UCSD-AML1 (cell line): ENCODE results near the gene FRAS1.
A peak's percentile ranks its signal among the peaks of the same experiment; 100 is the strongest.
"Not testable (repeated sequence)": the region's sequence is repeated elsewhere in the genome, so short reads cannot be mapped to it uniquely, and the experiment has no call there.

Experiments used
- DNase-seq: peaks from one replicate; lab custom pipeline; 2025; ENCODE audit not compliant: unreplicated experiment; lab: John Stamatoyannopoulos, UW

Gene FRAS1

DNA sequence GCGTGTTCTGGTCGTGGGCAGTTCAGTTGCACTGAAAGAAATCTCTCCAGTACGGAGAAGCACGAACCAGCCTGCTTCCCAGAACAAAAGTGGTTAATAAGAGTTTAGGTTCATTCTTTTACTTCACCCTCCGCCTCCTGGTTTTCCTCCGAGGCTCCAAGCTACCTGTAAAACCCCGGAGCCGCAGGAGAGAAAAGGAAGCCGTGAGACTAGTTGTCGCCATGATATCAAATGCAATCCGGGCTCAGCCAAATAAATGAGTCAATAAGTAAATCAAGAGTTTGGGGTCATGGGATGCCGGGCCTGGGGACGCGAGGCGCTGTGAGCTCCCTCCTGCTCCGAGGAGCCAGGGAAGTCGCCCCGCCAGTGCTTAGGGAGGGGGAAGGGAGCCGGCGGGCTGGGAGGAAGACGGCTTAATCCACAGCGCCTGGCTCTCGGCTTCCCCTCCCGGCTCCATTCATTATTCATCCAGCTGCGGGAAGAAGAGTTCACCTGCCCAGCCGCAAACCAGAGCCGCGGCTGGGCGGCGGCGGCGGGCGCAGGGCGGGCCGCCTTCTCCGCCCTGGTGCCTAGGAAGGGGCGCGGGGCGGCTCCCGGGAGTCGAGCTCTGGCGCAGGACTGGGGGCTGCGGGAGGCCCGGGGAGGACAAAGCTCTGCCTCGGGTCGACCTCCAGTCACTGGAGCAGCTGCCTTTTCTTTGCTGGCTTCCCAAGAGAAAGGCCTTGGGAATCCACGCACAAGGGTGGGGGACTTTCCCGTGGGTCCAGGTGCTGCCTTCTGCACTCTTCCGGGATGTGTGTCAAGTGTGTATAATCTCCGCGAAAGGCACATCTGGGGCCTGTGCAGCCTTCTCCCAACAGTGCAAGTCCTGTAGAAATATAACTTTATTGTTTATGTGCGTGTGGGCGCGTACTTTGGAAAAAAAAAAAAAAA lies 1.7 kb downstream of the FRAS1 start:
- peak; percentile 18 for DNase-seq

DNA sequence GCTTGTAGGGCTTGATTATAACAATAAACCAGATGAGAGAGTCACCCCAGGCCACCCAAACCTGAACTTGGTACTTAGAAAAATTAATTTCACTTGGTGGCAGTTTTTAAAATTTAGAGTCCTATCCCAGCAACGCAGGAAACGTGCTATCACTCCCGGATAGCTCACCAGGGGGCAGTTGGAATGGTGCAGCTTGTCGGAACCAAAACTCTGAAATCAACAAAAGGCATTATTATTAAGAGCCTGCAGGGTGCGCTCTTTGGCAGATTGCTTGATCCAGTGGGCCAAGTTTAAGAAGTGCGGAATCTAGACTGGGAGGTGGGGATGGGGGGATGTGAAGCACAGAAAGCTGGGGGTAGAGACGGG lies 2.4 kb downstream of the FRAS1 start:
- DNase-seq: peak; percentile 18

DNA sequence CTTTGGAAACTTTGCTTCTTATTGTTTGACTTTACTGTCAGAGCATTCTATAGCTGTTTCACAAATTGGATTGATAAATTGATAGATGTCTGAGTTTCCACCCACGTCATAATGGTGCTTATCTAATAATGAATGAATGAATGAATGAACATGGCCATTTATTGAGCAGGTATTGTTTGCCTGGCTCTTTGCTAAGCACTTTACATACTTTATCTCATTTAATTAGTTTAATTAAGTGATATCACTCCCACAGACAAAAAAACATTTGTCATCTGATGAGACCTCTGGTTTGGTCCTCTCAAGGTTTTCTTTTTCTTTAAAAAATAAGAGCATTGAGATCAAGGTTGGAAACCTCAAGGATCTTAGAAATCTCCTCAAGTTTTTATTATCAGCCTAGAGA lies 2.8 kb downstream of the FRAS1 start:
- DNase-seq: no peak

DNA sequence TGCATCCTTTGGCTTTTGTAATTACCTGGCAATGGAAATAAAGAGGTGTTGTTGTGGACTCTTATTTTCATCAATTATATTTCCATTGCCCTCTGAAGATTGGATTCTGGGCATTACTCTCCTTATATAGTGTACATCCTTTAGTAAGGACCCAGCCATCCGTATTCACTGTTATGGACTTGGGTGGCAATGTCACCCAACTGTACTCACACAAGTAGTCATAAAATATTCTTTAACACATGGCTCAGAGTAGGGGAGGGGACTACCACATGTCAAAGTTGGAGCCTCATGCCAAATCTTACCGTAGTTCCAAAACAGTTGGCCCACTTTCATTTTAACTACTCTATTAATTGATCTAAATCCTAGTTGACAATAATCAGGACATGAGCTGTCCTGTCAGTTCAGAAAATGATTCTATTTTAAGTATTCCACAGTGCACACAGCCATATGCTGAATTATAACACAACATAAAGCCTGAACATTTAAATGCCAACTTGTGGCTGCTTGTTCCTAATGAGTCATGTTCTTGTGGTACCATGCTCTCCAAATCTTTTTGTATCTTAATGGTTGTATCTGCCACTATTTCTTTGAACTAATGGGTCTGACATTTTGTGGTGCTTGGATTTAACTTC lies 4.9 kb downstream of the FRAS1 start:
- DNase-seq: no peak

DNA sequence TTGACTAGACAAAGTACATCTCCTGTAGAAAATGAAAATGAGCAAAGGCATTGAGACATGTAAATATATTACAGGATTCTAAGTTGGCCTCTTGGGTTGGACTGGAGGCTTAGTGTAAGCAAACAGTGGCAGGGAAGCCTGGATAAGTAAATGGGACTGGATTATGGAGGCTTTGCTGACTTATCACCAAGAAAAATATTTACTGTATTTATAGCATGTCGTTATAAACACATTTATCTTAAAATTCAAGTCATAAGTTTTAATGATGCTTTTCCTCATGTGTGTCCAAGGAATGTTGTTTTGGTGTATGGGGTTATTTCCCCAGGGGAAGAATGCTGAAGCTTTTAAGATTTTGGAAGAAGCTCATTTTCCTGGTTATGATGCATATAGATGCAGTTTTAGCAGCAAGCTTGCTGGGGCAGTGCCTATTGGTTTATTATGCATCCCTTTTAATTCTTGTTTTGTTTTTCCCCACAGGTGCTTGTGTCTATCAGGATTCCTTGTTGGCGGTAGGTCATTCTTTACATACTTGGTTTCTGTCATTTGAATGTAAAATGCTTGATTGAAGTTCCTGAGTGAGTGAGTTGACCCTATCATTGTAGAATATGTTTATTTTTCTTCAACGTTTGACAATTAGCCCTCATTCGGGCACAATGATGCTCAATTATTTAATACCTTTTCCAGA lies 8.5 kb downstream of the FRAS1 start:
- DNase-seq: no peak

DNA sequence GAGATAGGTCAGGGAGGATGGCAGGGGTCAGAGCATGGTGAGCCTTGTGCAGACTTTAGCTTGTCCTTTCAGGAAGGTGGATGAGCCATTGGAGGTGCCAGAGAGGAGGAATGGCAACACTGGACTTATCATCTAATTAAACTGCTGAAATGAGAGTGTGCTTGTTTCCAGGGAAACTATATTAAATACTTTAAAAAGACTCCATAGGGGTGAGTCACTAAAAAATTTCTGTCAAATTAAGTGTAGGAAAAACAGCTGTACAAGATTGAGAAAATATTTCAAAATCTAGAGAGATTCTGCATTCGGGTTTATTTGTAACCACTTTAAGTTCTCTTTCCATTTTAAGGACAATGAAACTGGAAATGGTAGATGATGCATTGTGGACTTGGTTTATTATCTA lies 11.4 kb downstream of the FRAS1 start:
- DNase-seq: no peak

DNA sequence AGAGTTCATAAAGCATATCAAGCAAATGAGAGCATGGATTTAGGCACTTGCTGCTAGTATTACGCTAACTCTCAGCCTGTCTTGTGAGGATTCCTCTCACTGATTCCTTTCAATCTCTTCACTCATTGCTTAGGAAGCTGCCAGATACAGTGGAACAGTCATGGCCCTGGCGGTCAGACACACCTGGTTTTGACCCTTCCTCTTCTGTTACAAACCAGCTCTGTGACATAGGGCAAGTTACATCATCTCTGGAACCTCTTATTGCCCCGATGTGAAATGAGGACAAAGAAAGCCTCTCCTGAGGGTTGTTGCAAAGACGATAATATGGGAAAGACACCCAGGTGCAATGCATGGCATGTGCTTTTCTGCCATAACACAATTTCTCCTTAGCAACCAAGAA lies 12.2 kb downstream of the FRAS1 start:
- DNase-seq: no peak

DNA sequence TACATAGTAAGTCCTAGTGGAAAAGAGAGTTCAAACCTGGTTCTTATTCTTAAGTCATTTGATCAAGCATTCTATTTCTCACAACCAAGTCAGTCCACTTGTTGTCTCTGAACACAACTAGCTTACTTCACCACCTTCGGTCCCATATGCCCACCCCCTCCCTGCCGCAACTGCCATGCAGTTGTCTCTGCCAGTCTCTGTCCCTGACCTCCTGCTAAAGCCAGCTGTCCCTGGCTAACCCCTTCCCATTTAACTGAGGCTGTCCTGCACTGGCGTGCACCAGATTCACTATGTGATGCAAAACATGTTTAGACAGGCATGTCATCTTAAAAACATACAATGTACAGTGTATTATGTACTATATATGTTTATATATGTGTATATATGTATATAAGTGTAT lies 12.7 kb downstream of the FRAS1 start:
- DNase-seq: no peak

DNA sequence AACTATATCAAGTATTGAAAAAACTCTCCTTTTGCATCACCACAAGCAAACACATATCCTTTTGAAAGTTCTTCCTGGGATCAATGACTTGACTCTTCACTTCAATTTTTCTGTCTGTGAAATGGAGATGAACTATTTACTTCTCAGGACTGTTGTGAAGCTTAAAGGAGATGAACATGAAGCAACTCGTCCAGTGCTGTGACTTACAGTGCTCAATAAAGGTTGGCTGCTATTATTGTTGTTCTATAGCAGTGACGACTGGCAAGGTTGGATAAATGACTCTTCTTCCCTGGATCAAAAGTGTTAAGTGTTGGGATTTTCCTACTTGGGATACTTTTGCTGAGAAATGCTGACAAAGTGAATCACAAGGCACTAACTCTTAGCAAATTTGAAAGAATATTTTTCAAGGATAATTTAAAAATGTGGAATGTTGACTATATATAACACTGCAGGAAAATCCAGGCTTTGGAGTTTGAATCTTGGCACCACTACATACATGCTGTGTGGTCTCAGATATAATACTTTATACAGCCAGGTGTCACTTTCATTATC lies 13.7 kb downstream of the FRAS1 start:
- DNase-seq: no peak

DNA sequence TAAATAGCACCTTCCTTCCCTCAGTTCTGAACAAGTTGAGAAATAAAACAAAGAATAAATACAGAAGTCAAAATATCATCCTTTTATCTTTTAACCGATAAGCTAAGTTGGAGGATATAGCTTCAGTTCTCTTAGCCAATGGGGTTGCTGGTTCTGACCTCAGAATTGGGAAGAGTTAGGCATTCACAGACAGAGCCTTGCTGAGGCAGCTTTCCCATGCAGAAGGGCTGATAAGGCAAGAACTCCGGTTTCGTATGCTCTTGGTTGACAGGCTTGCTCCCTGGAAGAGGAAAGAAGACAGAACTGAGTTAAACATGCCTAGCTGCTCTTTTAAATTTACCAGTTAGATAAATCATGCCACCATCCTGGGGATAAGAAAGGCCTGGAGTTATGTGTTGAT lies 17.6 kb downstream of the FRAS1 start:
- DNase-seq: no peak

DNA sequence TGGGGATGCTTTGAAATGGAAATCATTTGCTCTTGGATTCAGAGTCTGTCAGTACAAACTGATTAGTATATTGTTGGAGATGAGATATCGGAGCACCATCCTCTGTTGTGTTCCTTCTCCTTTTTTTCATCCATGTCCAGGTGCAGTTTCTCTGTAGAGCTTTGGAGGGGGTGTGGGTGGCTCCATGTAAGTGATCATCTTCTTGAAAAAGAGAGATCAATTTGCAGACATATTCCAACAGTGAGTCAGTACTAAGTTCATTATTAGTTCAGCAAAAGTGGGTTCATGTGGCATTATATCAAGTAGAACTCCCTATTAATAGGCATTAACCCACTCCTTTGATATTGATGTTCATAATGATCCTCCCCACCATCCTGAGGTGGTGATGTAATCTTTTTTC lies 18.9 kb downstream of the FRAS1 start:
- no peak for DNase-seq

DNA sequence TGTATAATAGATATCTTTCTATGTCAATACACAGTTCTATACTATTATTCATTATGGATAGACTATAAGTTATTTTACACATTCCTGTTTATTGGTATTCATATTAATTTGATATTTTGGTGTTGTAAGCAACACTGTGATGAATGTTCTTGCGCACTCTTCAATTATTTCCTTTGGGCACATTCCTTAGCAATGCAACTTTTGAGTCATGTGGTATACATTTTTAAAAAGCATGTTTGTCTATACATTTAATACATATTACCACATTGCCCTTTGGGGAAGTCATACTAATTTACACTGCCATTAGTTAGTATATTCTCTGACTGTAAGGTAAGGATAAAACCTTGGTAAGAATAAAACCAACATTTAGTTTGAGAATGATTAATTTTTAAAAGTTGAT lies 21.0 kb downstream of the FRAS1 start:
- no peak for DNase-seq

DNA sequence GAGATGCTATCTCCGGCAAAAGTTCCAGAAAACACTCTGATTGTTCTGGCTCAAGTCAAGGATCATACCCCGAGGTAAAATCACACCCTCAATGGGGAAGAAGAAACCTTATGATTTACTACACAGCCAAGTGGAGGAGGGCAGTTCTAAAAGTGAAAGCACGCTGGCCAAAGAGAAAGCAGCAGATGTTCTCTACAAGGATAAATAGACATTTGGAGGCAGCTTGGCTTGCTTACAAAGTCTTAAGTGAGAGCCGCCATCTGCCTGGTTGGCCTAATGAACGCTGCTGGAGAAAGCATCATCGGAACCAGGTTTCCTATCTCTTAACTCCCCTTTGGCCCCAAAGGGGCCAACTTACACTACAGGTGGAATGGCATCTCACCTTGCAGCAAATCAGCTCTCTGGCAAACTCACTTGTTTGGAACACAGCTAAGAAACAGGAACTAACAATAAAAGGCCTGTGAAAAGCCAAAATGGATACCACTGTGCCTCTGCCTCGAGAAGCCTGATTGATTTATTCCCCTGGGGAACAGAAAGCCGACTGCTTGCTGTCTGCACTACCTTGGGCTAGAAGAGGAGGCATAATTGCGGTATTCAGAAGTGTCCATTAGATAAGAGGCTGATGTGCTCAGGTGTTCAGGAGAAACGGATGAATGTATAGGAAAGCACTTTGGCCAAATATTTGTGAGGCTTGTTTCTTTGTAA lies 22.8 kb downstream of the FRAS1 start:
- no peak for DNase-seq

DNA sequence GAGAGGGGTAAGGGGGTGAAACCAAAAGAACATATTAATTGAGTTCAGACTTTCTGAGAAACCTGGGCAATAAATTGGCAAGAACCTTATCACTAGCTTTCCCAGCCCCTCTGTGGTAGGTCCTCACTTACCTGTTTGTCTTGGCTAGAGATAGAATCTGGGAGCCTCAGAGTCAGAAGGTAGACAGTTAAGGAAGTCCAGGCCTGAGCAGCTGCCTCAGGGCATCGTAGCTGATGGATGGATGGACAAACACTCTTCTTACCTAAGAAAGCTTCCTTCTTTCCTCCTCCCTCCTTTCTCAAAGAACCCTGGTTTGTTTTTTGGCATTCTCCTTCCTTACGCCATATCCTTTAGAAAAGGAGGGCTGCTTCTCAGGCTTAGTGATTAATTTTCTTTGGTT lies 24.4 kb downstream of the FRAS1 start:
- DNase-seq: no peak

DNA sequence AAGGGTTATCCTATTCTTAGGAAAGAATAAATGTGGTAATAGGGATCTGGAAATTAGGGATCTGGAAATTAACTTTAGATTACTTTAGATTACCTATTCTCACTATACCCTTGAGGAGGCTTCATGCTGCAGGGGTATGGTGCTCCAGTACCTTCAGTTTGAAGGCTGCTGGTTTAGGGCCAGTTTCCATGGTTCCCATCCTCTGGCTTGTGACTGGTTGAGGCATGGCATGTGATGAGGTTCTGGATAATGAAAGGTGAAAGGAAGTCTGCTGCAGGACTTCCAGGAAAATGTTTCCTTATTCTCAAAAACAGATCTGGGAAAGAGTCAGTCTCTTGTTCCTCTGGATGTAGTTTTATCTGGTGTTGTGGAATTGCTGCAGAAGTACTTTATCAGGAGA lies 25.9 kb downstream of the FRAS1 start:
- no peak for DNase-seq

DNA sequence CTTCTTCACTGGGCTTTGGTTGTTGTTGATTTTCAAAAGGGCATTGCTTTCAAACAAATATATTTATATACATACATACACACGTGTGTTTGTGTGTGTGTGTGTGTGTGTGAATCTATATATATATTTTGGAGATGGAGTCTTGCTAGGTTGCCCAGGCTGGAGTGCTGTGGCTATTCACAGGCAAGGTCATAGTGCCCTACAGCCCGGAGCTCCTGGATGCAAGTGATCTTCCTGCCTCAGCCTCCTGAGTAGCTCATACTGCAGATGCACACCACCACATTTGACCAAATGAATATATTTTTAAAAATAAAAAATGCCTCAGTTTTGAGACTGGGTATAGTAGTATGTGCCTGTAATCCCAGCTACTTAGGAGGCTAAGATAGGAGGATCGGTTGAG lies 34.4 kb downstream of the FRAS1 start:
- DNase-seq: no peak

DNA sequence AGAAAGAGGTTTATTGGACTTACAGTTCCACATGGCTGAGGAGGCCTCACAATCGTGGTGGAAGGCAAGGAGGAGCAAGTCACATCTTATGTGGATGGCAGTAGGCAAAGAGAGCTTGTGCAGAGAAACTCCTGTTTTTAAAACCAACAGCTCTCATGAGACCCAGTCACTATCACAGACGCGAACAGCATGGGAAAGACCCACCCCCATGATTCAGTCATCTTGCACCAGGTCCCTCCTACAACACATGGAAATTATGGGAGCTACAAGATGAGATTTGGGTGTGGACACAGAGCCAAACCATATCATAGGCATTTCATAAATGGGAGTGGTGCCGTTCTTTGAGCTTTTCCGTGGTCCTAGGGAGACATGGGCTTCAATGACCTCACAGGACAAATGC lies 35.2 kb downstream of the FRAS1 start:
- DNase-seq: not testable (repeated sequence)

DNA sequence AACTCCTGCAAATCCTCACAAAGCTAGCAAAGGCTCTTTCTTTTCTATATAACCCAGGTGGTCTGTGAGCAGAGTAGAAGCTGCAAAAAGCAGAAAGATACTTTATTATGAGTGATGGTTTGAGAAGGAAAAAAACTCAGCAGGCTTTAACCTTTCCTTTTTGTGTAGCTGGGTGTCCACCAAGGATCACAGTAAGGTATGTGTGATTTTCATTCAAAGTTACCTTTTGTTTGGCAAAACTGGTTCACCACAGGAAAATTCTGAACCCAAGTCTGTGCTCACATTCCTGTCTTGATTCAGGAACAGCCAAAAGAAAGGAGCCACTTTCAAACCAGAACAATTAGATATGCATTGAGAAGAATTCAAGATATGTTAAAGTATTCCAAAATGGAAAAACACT lies 35.7 kb downstream of the FRAS1 start:
- DNase-seq: no peak

DNA sequence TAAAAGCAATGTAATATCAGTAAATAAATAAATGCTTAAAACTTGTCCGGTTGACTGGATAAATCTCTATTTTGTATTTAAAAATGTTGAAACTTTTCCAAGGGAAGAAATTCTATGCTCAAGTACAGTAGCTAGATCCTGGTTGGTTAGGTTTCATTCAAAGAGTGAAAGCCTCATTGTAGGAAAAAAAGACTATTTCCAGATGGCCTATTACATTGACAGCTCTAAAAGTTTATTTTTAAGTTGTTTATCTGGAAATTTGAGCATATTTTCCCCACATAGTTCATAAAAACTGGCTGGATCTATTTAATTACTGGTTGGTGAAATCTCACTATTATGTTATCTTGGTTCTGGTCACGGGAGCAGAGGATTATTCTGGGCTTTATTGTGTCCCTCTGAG lies 38.0 kb downstream of the FRAS1 start:
- DNase-seq: no peak

DNA sequence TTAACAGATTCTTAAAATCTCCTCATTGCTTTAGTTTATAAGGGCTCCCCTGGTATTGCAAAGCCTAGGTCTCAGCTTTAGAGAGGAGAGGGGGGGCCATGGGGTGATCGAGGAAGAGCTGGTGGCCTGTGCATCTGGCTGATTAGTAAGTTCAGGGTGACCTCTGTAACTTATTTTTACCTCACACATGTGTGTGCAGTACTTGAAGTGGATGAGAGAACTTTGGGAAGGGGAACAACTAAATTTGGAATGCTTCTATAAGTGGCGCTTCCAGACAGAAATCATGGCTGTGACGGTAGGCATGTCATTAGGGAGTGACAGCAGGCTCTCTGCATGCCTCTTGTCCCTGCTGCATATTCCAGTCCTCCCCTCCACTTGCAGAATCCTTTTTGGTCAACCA lies 41.9 kb downstream of the FRAS1 start:
- no peak for DNase-seq

DNA sequence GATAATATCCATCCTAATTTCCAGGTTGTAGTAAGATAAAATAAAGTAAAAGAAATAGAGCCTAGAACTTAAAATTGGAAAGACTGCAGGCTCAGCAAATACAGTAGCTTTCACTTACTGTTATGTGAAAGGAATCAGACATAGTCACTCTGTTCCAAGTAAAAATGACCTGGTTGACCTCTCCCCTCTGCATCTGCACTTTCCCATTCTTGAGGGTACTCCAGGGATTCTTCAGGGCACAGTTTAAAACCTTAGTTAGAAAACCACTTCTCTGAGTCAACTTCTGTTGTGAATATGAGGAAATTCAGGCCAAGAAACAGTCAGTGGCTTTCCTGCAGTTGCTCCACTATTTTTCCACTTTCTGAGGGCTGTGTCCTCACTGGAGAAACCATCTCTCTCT lies 42.9 kb downstream of the FRAS1 start:
- DNase-seq: no peak
